BLaER1 (cell line): ENCODE data around the gene MCFD2.
"Not testable (repeated sequence)": the region's sequence is repeated elsewhere in the genome, so short reads cannot be mapped to it uniquely, and the experiment has no call there.

Experiments used
- H3K27ac ChIP-seq: shearing (Covaris generic); formaldehyde crosslinking; 2 replicates; pipeline ENCODE4 v1.8.1; 2022
- H3K27me3 ChIP-seq: shearing (Covaris generic); formaldehyde crosslinking; 2 replicates; pipeline ENCODE4 v1.8.1; 2022
- H3K36me3 ChIP-seq: shearing (Covaris generic); formaldehyde crosslinking; 2 replicates; pipeline ENCODE4 v1.8.1; 2022
- H3K4me1 ChIP-seq: shearing (Covaris generic); formaldehyde crosslinking; 2 replicates; pipeline ENCODE4 v1.8.1; 2022
- H3K4me2 ChIP-seq: shearing (Covaris generic); formaldehyde crosslinking; 2 replicates; pipeline ENCODE4 v1.8.1; 2022
- H3K4me3 ChIP-seq: shearing (Covaris generic); formaldehyde crosslinking; 2 replicates; pipeline ENCODE4 v1.8.1; 2022
- H3K9ac ChIP-seq: shearing (Covaris generic); formaldehyde crosslinking; 2 replicates; pipeline ENCODE4 v1.8.1; 2022
- H3K9me3 ChIP-seq: shearing (Covaris generic); formaldehyde crosslinking; 2 replicates; pipeline ENCODE4 v1.8.1; 2022
- H4K20me1 ChIP-seq: shearing (Covaris generic); formaldehyde crosslinking; 2 replicates; pipeline ENCODE4 v1.8.1; 2022
- Cebpa-rat ChIP-seq: shearing (Covaris generic); IDR thresholded peaks from 2 replicates; pipeline ENCODE4 v1.8.1; 2022

Gene MCFD2

DNA sequence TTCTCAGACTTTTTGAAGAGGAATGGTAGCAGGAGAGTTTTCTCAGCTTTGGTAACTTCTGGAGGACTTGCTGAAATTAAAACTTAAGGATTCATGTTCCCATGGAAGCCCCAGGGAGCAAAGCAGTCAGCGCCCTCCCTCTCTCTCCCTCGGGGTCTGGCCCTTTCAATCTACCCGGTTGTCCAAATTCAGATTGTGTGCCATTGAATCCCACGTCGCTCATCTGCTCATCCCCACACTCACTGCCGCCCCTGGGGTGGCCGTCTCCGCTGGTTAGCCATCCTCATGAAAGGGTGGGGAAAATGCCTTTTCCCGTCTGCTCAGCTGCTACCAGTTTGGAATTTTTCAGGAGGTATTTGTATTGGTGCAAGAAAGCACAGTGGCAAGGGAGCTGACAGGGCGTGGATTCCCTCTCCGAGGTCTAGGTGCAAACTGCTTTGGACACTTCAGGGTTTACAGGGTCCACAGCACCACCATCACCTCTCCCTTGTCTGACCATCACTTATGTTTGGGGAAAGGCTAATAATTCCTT is 27.1 kb downstream of the MCFD2 start:
- H3K9me3 ChIP-seq, result no peaks in the 10 kb centered on the region
- H3K27me3 ChIP-seq, result no peaks in the 10 kb centered on the region
- H3K4me2 ChIP-seq, result no peak overlapping the region
- H3K4me1 ChIP-seq, result 0 out of 2 replicates have a peak, but pooled peaks cover 7% of the 10 kb centered on the region
- no peak overlapping the region for H3K4me3 ChIP-seq
- H3K36me3 ChIP-seq, result no peaks in the 10 kb centered on the region
- H3K9ac ChIP-seq, result no peak overlapping the region
- H3K27ac ChIP-seq, result no peak overlapping the region
- no peak for TF ChIP-seq Cebpa-rat
- H4K20me1 ChIP-seq, result no peaks in the 10 kb centered on the region

DNA sequence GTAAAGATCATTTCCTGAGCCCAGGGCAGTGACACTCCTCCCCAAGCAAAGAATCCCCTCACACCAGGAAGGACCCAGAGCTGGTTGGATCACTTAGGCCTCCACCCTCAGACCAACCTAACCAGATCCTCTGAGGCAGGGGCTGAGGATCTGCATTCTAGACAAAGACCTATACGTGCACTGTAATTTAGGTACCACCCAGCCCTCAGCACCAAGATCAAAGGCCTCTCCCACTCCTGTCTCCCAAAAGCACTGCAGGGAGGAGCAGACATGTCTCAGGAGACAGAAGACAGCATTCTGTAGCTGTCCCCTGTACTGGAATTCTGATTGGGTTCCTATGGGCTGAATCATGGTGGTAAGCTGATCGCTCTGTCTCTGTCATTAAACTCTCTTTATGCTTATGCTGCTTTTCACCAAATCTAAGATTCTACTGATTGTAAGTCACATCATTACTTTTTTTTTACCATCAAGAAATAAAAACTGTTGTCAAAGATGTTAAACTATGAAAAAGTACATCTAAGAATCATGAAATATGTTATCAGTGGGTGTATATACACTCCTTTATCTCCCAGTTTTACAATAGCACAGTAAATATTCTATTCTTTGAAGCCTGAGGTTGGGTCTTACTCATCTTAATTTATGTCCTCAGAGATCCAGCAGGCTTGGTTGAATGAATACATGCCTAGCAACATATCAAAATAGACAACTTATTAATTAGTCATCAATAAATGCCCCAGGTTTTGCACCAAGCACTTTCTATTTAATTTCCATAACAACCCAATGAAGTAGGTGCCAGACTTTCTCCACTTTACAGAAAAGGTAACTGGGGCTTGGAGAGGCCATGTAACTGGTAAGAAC is 28.3 kb downstream of the MCFD2 start:
- H4K20me1 ChIP-seq, result no peaks in the 10 kb centered on the region
- H3K36me3 ChIP-seq, result no peaks in the 10 kb centered on the region
- H3K27ac ChIP-seq, result no peak overlapping the region
- H3K9ac ChIP-seq, result no peak overlapping the region
- 0 out of 2 replicates have a peak, but pooled peaks cover 7% of the 10 kb centered on the region for H3K4me1 ChIP-seq
- no peak overlapping the region for H3K4me3 ChIP-seq
- no peak overlapping the region for H3K4me2 ChIP-seq
- no peak for TF ChIP-seq Cebpa-rat
- H3K27me3 ChIP-seq, result no peaks in the 10 kb centered on the region
- H3K9me3 ChIP-seq, result no peaks in the 10 kb centered on the region

DNA sequence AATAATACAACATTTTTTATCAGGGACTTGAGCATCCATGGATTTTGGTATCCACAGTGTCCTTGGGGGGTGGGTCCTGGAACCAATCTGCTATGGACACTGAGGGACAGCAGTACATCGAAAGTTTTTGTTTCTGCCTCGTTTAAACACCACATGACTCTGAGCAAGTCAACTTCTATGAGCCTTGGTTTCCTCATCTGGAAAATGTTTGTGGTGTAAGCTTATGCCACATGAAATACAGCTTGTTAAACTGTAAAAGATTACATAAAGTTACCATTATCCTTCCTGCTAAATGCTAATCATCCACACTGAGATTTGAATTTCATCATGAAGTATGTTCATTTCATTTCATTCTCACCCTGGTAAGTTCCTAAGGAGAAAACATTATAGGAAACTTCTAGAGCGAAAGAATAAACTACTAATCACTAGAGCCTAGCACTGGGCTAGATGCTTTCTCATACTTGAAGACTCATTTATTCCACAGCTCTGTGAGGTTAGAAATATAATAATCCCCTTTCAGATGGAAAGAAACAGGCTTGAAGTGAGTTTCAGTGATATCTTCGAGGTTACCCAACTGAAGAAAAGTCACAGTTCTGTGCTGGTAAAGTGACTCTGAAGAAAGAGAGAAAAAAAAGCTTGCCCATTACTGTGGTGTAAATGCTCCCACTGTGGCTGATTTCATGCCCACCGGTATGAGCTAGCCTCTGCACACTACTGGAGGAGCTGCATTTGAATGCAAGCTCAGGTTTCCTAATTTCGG is 29.2 kb downstream of the MCFD2 start:
- H3K27ac ChIP-seq, result no peak overlapping the region
- no peak overlapping the region for H3K4me2 ChIP-seq
- no peaks in the 10 kb centered on the region for H4K20me1 ChIP-seq
- no peaks in the 10 kb centered on the region for H3K4me1 ChIP-seq
- H3K4me3 ChIP-seq, result no peak overlapping the region
- no peaks in the 10 kb centered on the region for H3K9me3 ChIP-seq
- H3K27me3 ChIP-seq, result no peaks in the 10 kb centered on the region
- TF ChIP-seq Cebpa-rat, result no peak
- H3K9ac ChIP-seq, result no peak overlapping the region
- no peaks in the 10 kb centered on the region for H3K36me3 ChIP-seq

DNA sequence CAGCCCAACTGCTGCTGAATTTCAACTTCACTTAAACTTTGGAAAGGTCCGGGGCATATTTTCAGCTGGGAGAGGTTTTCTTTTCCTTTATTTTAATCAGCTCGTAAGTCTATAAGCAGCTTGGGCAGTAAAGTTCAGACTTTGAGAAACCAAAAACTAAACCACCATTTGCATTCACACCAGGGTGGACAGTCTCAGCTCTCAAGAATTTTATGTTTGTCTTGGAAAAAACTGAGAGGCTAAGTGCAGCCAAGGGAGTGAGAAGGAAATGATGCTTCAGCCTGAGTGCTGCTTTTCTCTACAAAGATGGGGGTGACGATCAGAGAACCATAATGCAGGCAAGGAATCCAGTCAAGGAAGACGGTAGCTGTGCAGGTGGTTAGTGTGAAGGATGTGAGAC is 30.2 kb downstream of the MCFD2 start:
- Histone ChIP-seq H3K4me2 (no peak overlapping the region), H3K36me3 (no peaks in the 10 kb centered on the region), H3K9me3 (no peaks in the 10 kb centered on the region), H3K4me1 (no peaks in the 10 kb centered on the region), H3K4me3 (no peak overlapping the region), H3K27ac (no peak overlapping the region), H3K9ac (no peak overlapping the region), H4K20me1 (no peaks in the 10 kb centered on the region), H3K27me3 (no peaks in the 10 kb centered on the region)
- no peak for TF ChIP-seq Cebpa-rat

DNA sequence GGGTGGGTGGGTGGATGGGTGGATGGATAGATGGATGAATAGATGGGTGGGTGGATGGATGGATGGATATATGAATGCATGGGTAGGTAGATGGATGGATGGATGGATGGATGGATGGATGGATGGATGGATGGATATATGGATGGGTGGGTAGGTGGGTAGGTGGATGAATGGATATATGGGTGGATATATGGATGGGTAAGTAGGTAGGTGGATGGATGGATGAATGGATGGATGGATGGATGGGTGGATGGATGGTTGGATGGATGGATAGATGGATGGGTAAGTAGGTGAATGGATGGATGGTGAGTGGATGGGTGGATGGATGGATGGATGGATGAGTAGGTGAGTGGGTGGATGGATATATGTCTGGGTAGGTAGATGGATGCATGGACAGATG is 36.1 kb downstream of the MCFD2 start:
- Histone ChIP-seq H3K4me2 (no peak overlapping the region), H3K4me1 (peaks cover 4% of the 10 kb centered on the region), H4K20me1 (no peaks in the 10 kb centered on the region), H3K9me3 (no peaks in the 10 kb centered on the region), H3K4me3 (no peak overlapping the region), H3K9ac (no peak overlapping the region), H3K27me3 (no peaks in the 10 kb centered on the region), H3K36me3 (no peaks in the 10 kb centered on the region), H3K27ac (no peak overlapping the region)
- TF ChIP-seq Cebpa-rat, result no peak

GRCh38 chr2:46878886-46879285 is 36.7 kb downstream of the MCFD2 start:
- Histone ChIP-seq H3K4me1 (peaks cover 9% of the 10 kb centered on the region), H4K20me1 (no peaks in the 10 kb centered on the region), H3K9ac (no peak overlapping the region), H3K27ac (no peak overlapping the region), H3K9me3 (no peaks in the 10 kb centered on the region), H3K27me3 (no peaks in the 10 kb centered on the region), H3K4me2 (no peak overlapping the region), H3K4me3 (no peak overlapping the region), H3K36me3 (no peaks in the 10 kb centered on the region)
- no peak for TF ChIP-seq Cebpa-rat

DNA sequence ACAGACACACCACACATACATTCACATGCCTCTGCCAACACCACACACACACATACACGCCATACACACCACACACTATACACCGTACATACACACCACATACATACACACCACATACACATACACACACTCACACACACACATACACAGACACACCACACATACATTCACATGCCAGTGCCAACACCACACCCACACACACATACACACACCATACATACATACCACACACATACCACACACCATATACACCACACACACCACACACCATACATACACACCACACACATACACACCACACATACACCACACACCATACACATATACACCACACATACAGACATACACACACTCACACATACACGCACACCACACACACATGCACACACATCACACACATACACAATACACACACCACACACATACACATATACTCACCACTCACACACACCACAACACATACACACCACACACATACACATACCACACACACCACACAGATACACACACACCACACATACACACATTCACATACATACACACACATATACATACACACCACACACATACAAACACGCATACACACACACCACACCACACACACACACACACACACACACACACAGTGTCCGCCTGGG is 37.2 kb downstream of the MCFD2 start:
- H3K4me3 ChIP-seq, result no peak overlapping the region
- no peak overlapping the region for H3K9ac ChIP-seq
- TF ChIP-seq Cebpa-rat, result no peak
- no peaks in the 10 kb centered on the region for H4K20me1 ChIP-seq
- H3K9me3 ChIP-seq, result no peaks in the 10 kb centered on the region
- H3K27ac ChIP-seq, result no peak overlapping the region
- no peaks in the 10 kb centered on the region for H3K27me3 ChIP-seq
- H3K4me2 ChIP-seq, result no peak overlapping the region
- H3K4me1 ChIP-seq, result peaks cover 9% of the 10 kb centered on the region
- H3K36me3 ChIP-seq, result no peaks in the 10 kb centered on the region

- H3K27ac ChIP-seq, result no peak overlapping the region
- no peak overlapping the region for H3K9ac ChIP-seq
- no peaks in the 10 kb centered on the region for H3K27me3 ChIP-seq
- peaks cover 9% of the 10 kb centered on the region for H3K4me1 ChIP-seq
- no peak overlapping the region for H3K4me3 ChIP-seq
- no peak overlapping the region for H3K4me2 ChIP-seq
- H3K36me3 ChIP-seq, result no peaks in the 10 kb centered on the region
- H3K9me3 ChIP-seq, result no peaks in the 10 kb centered on the region
- TF ChIP-seq Cebpa-rat, result no peak
- no peaks in the 10 kb centered on the region for H4K20me1 ChIP-seq
Observed at GRCh38 chr2:46877619-46878113, 37.9 kb downstream of the MCFD2 start.

- peaks cover 9% of the 10 kb centered on the region for H3K4me1 ChIP-seq
- H3K27me3 ChIP-seq, result no peaks in the 10 kb centered on the region
- no peak overlapping the region for H3K9ac ChIP-seq
- no peaks in the 10 kb centered on the region for H3K9me3 ChIP-seq
- no peak overlapping the region for H3K27ac ChIP-seq
- no peaks in the 10 kb centered on the region for H4K20me1 ChIP-seq
- H3K4me3 ChIP-seq, result no peak overlapping the region
- no peak for TF ChIP-seq Cebpa-rat
- H3K4me2 ChIP-seq, result no peak overlapping the region
- H3K36me3 ChIP-seq, result no peaks in the 10 kb centered on the region
Observed at GRCh38 chr2:46876741-46877384, 38.7 kb downstream of the MCFD2 start.

- not testable (repeated sequence) for H3K9me3 ChIP-seq, H3K27ac ChIP-seq, H3K27me3 ChIP-seq, H3K4me1 ChIP-seq, H4K20me1 ChIP-seq, H3K4me2 ChIP-seq, H3K4me3 ChIP-seq, H3K36me3 ChIP-seq, H3K9ac ChIP-seq
Observed at GRCh38 chr2:46875962-46876689, 39.5 kb downstream of the MCFD2 start.
